Measurements from ENCODE around the gene NAA35.
"Not testable (repeated sequence)": the region's sequence is repeated elsewhere in the genome, so short reads cannot be mapped to it uniquely, and the experiment has no call there.

The NAA35 gene

GRCh38 chr9:86047361-86047760, 106.4 kb downstream of the NAA35 start:
- H3K4me3 ChIP-seq (ENCODE audit: low read length): no peak overlapping the region
- no peaks in the 10 kb centered on the region for H3K4me1 ChIP-seq (ENCODE audit: control insufficient read depth, insufficient read depth, low read length)
- no peaks in the 10 kb centered on the region for H3K9me3 ChIP-seq (ENCODE audit: control insufficient read depth, low read length)
- H3K27me3 ChIP-seq (replicated peaks; ENCODE audit: control insufficient read depth, insufficient read depth, low read length): no peaks in the 10 kb centered on the region
- no peak for DNase-seq (ENCODE audit: low read depth)
- no peaks in the 10 kb centered on the region for H3K36me3 ChIP-seq (ENCODE audit: control insufficient read depth, insufficient read depth, low read length, severe bottlenecking)
- no peak overlapping the region for H3K9ac ChIP-seq (ENCODE audit: low read length)

DNA sequence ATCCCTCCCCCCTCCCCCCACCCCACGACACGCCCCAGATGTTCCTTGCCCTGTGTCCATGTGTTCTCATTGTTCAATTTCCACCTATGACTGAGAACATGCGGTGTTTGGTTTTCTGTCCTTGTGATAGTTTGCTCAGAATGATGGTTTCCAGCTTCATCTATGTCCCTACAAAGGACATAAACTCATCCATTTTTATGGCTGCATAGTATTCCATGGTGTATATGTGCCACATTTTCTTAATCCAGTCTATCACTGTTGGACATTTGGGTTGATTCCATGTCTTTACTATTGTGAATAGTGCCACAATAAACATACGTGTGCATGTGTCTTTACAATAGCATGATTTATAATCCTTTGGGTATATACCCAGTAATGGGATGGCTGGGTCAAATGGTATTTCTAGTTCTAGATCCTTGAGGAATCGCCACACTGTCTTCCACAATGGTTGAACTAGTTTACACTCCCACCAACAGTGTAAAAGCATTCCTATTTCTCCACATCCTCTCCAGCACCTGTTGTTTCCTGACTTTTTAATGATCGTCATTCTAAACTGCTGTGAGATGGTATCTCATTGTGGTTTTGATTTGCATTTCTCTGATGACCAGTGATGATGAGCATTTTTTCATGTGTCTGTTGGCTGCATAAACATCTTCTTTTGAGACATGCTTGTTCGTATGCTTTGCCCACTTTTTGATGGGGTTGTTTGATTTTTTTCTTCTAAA, 107.2 kb downstream of the NAA35 start:
- H3K27me3 ChIP-seq (replicated peaks; ENCODE audit: control insufficient read depth, insufficient read depth, low read length); DNase-seq (ENCODE audit: low read depth); H3K9ac ChIP-seq (ENCODE audit: low read length); H3K4me3 ChIP-seq (ENCODE audit: low read length); H3K36me3 ChIP-seq (ENCODE audit: control insufficient read depth, insufficient read depth, low read length, severe bottlenecking); H3K9me3 ChIP-seq (ENCODE audit: control insufficient read depth, low read length); H3K4me1 ChIP-seq (ENCODE audit: control insufficient read depth, insufficient read depth, low read length): not testable (repeated sequence)

DNA sequence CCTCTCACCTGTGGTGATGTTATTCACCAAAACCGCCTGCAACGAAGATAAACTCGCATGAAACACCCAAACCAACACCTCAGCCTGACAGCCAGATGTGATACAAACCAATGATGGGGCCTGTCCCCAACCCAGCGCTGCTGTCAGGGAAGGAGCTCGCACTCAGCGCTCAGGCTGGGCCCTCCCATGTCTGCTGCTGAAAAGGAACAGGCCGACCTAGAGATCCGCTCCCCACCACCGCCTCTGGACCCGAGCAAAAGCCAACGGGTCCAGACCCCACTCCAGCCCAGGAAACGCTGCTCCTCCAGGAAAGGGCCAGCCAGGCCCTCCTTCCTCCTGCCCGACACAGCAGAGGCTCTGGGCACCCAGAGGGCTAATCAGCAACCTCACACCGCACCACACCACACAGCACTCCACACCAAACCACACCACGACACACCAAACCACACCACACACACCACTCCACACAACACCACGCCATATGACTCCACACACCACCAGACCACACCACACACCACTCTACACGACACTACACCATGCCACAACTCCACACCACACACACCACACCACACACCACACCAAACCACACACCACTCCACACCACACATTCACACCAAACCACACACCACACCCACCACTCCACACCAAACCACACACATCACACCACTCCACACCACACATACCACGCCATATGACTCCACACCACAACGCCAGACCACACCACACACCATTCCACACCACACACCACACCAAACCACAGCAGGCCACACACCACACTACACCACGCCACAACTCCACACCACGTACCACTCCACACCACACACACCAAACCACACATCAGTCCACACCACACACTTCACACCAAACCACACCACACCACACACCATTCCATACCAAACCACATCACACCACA, 111.9 kb downstream of the NAA35 start:
- Histone ChIP-seq H3K4me1 (ENCODE audit: control insufficient read depth, insufficient read depth, low read length) (peaks cover 2% of the 10 kb centered on the region), H3K4me3 (ENCODE audit: low read length) (no peak overlapping the region), H3K9me3 (ENCODE audit: control insufficient read depth, low read length) (no peaks in the 10 kb centered on the region), H3K9ac (ENCODE audit: low read length) (no peak overlapping the region), H3K27me3 (replicated peaks; ENCODE audit: control insufficient read depth, insufficient read depth, low read length) (no peaks in the 10 kb centered on the region), H3K36me3 (ENCODE audit: control insufficient read depth, insufficient read depth, low read length, severe bottlenecking) (no peaks in the 10 kb centered on the region)
- no peak for DNase-seq (ENCODE audit: low read depth)

DNA sequence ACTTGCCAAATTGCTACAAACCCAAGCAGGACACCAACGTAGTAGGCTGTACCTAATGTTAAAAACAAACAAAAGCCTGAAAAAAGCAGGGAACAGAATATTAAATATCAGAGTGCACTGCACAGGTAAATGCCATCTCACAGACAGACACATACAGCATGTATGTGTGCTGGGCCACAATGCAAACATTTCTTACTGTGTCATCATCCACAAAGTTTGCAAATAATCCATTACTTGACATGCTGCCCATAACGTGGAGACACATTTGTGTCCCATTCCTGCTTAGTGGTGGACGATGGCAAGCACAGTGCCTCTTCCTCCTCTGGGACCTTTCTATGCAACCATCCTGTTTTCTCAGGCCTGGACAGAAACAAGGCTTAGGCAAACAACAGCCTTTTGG, 113.7 kb downstream of the NAA35 start:
- peaks cover 2% of the 10 kb centered on the region for H3K4me1 ChIP-seq (ENCODE audit: control insufficient read depth, insufficient read depth, low read length)
- no peak overlapping the region for H3K4me3 ChIP-seq (ENCODE audit: low read length)
- DNase-seq (ENCODE audit: low read depth): no peak
- no peaks in the 10 kb centered on the region for H3K27me3 ChIP-seq (replicated peaks; ENCODE audit: control insufficient read depth, insufficient read depth, low read length)
- H3K36me3 ChIP-seq (ENCODE audit: control insufficient read depth, insufficient read depth, low read length, severe bottlenecking): no peaks in the 10 kb centered on the region
- no peak overlapping the region for H3K9ac ChIP-seq (ENCODE audit: low read length)
- H3K9me3 ChIP-seq (ENCODE audit: control insufficient read depth, low read length): no peaks in the 10 kb centered on the region

- H3K4me3 ChIP-seq (ENCODE audit: low read length): no peak overlapping the region
- H3K4me1 ChIP-seq (ENCODE audit: control insufficient read depth, insufficient read depth, low read length): peaks cover 2% of the 10 kb centered on the region
- H3K27me3 ChIP-seq (replicated peaks; ENCODE audit: control insufficient read depth, insufficient read depth, low read length): no peaks in the 10 kb centered on the region
- DNase-seq (ENCODE audit: low read depth): no peak
- H3K36me3 ChIP-seq (ENCODE audit: control insufficient read depth, insufficient read depth, low read length, severe bottlenecking): no peaks in the 10 kb centered on the region
- no peaks in the 10 kb centered on the region for H3K9me3 ChIP-seq (ENCODE audit: control insufficient read depth, low read length)
- no peak overlapping the region for H3K9ac ChIP-seq (ENCODE audit: low read length)
Observed at GRCh38 chr9:86057491-86057890, 116.5 kb downstream of the NAA35 start.

- no peak overlapping the region for H3K4me3 ChIP-seq (ENCODE audit: low read length)
- H3K9ac ChIP-seq (ENCODE audit: low read length): no peak overlapping the region
- no peaks in the 10 kb centered on the region for H3K9me3 ChIP-seq (ENCODE audit: control insufficient read depth, low read length)
- no peaks in the 10 kb centered on the region for H3K4me1 ChIP-seq (ENCODE audit: control insufficient read depth, insufficient read depth, low read length)
- no peaks in the 10 kb centered on the region for H3K27me3 ChIP-seq (replicated peaks; ENCODE audit: control insufficient read depth, insufficient read depth, low read length)
- H3K36me3 ChIP-seq (ENCODE audit: control insufficient read depth, insufficient read depth, low read length, severe bottlenecking): no peaks in the 10 kb centered on the region
- DNase-seq (ENCODE audit: low read depth): no peak
Observed at GRCh38 chr9:86061972-86062739, 121.2 kb downstream of the NAA35 start.

DNA sequence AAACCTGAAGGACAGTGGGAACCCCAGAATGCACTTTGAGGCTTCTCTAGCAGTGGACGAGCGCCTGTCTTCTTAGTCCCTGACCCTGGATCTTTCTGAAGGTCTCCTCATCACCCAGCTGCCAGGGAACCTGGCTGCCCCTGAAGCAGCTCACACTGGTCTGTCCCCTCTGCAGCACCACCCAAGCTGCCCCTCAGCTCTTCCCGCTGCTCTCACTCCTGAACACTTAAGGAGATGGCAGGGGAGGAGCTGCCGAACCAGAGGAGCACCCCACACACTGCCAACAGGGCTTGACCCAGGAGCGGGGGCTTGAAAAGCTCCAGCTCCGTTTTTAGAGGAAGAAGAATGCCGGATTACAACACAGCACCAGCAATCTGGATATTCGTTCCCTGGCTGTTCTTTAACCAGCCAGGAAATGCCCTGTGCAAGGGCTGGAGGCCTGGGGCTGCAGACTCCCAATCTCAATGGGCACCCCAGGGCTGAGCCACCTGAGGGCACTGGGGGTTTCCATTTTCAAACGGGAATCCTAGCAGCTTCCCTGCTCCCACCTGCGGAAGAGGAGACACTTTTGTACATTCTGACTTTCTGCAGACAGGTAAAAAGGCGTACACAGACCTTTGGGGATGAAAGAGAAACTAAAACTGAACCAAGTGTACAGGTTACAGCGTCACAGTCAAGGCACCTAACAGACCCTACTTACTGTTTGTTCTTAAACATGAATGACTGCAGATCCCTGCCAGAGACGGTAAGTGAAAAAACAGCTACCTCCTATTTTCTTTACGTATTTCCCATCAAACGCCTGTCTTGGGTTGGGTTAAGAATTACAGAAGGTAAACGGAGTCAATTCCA, 122.1 kb downstream of the NAA35 start:
- Histone ChIP-seq H3K27me3 (replicated peaks; ENCODE audit: control insufficient read depth, insufficient read depth, low read length) (no peaks in the 10 kb centered on the region), H3K9ac (ENCODE audit: low read length) (no peak overlapping the region), H3K36me3 (ENCODE audit: control insufficient read depth, insufficient read depth, low read length, severe bottlenecking) (no peaks in the 10 kb centered on the region), H3K4me3 (ENCODE audit: low read length) (no peak overlapping the region), H3K4me1 (ENCODE audit: control insufficient read depth, insufficient read depth, low read length) (no peaks in the 10 kb centered on the region), H3K9me3 (ENCODE audit: control insufficient read depth, low read length) (no peaks in the 10 kb centered on the region)
- no peak for DNase-seq (ENCODE audit: low read depth)

GRCh38 chr9:86064220-86064619, 123.3 kb downstream of the NAA35 start:
- H3K4me3 ChIP-seq (ENCODE audit: low read length): no peak overlapping the region
- no peak for DNase-seq (ENCODE audit: low read depth)
- no peak overlapping the region for H3K9ac ChIP-seq (ENCODE audit: low read length)
- no peaks in the 10 kb centered on the region for H3K27me3 ChIP-seq (replicated peaks; ENCODE audit: control insufficient read depth, insufficient read depth, low read length)
- no peaks in the 10 kb centered on the region for H3K9me3 ChIP-seq (ENCODE audit: control insufficient read depth, low read length)
- H3K36me3 ChIP-seq (ENCODE audit: control insufficient read depth, insufficient read depth, low read length, severe bottlenecking): no peaks in the 10 kb centered on the region
- H3K4me1 ChIP-seq (ENCODE audit: control insufficient read depth, insufficient read depth, low read length): no peaks in the 10 kb centered on the region

DNA sequence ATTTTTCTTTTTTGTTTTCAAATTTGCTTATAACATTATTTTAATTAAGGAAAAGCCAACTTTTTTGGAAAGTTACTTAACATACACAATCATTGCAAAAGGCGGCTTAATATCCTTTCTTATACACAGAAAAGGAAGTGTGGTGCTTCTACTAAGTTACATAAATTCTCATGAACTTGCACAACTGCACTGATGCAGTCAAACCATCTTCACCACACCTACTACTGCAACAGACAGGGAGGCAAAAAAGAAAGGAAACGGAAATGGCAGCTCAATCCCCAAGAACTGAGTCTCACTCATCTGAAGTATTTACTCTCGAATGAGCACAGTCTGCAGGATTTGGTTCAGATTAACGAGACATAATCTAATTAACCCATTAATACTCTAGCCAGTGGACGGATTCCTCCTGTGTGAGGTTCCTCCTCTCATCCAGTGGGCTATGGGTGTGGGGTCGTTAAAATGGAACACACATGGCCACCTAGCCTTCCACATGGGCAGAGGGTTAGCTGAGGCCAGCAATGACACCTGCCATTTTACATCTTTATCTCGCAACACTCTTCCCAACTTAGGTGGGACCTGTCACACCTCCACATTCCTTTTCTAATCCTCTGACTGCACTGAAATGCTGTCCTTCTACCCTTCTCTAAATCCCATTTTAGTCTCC, 128.4 kb downstream of the NAA35 start:
- Histone ChIP-seq H3K4me3 (ENCODE audit: low read length) (no peak overlapping the region), H3K27me3 (replicated peaks; ENCODE audit: control insufficient read depth, insufficient read depth, low read length) (no peaks in the 10 kb centered on the region), H3K9me3 (ENCODE audit: control insufficient read depth, low read length) (no peaks in the 10 kb centered on the region), H3K36me3 (ENCODE audit: control insufficient read depth, insufficient read depth, low read length, severe bottlenecking) (no peaks in the 10 kb centered on the region), H3K4me1 (ENCODE audit: control insufficient read depth, insufficient read depth, low read length) (peaks cover 6% of the 10 kb centered on the region), H3K9ac (ENCODE audit: low read length) (no peak overlapping the region)
- DNase-seq (ENCODE audit: low read depth): no peak
